HCT116 (cell line): ENCODE data around the gene SPSB4. TPM values are rescaled to one million over a fixed set of nuclear protein-coding genes. Genes with fewer than 3 reads are reported as not detected.

Experiments used
- ATAC-seq: fragments of 200-7000 bp; cut with Tn5 transposase; 2 replicates; pipeline ENCODE4 v1.9.1; 2020; ENCODE audit warnings: mild to moderate bottlenecking, moderate library complexity
- BruUV-seq: library from RNA; stranded (reverse); fragments of 400-500 nt; replicated peaks from 2 replicates; lab custom pipeline; 2021; lab: Mats Ljungman, UMichigan
- CTCF ChIA-PET: fragments of 300-600 bp; sonication (Branson Sonifier 250); formaldehyde crosslinking; loops from one replicate; lab custom pipeline; 2021; ENCODE audit warnings: antibody characterized with exemption; lab: Charles Lee
- POLR2A ChIA-PET: fragments of 300-600, 350-600 bp; sonication (Branson Sonifier 250); formaldehyde crosslinking; loops from one replicate; lab custom pipeline; 2021; ENCODE audit warnings: antibody characterized with exemption; lab: Charles Lee
- RAD21 ChIA-PET, 2 experiments: fragments of 300-600 bp; sonication (Branson Sonifier 250); formaldehyde crosslinking; loops; one replicate each; lab custom pipeline; 2023; ENCODE audit warnings: low total read pairs in 2 of 2; ENCODE audit not compliant: uncharacterized antibody in 2 of 2, unreplicated experiment in 2 of 2, low non-redundant PET in 1 of 2; lab: Charles Lee
- DNase-seq: peaks from one replicate; pipeline ENCODE4 v3.0.0-alpha.2; 2010; ENCODE audit warnings: low read depth, low spot score
- H2AFZ ChIP-seq: fragments of 200-600 bp; shearing (Covaris generic), sonication (generic); 2 replicates; pipeline ENCODE4 v1.6.1; 2017; ENCODE audit warnings: low read depth, mixed run types, mixed read lengths, antibody characterized with exemption, low read length; ENCODE audit not compliant: poor library complexity, severe bottlenecking
- H3K27ac ChIP-seq: 2 replicates; pipeline ENCODE4 v1.5.1; 2012; ENCODE audit warnings: low read depth, low read length
- H3K27me3 ChIP-seq: fragments of 200-600 bp; sonication (generic); 2 replicates; pipeline ENCODE4 v1.6.1; 2016; ENCODE audit warnings: mixed run types, low read length, mixed read lengths; ENCODE audit not compliant: insufficient read depth
- H3K36me3 ChIP-seq, 2 experiments: fragments of 200-500 bp in 1 of 2; fragments of 200-600 bp in 1 of 2; sonication (Bioruptor generic) in 1 of 2; sonication (generic) in 1 of 2; 2 replicates each; pipeline versions ENCODE4 v1.5.1 to v1.6.1; 2014 to 2016; ENCODE audit warnings: low read length in 2 of 2, inconsistent platforms in 1 of 2, mixed read lengths in 1 of 2, mixed run types in 1 of 2; ENCODE audit not compliant: insufficient read depth in 2 of 2, control insufficient read depth in 1 of 2
- H3K4me1 ChIP-seq, 2 experiments: fragments of 200-600 bp in 1 of 2; sonication (generic) in 1 of 2; 2 replicates each; pipeline versions ENCODE4 v1.5.1 to v1.6.1; 2012 to 2017; ENCODE audit warnings: low read length in 2 of 2, inconsistent platforms in 1 of 2, mild to moderate bottlenecking in 1 of 2, mixed read lengths in 1 of 2, mixed run types in 1 of 2, moderate library complexity in 1 of 2; ENCODE audit not compliant: insufficient read depth in 2 of 2, control insufficient read depth in 1 of 2
- H3K4me2 ChIP-seq: fragments of 200-600 bp; sonication (generic); 2 replicates; pipeline ENCODE4 v1.6.1; 2017; ENCODE audit warnings: mixed run types, low read length, mixed read lengths
- H3K4me3 ChIP-seq, 2 experiments: fragments of 200-600 bp in 1 of 2; sonication (generic) in 1 of 2; replicated peaks in 1 of 2; 2 replicates each; pipeline ENCODE4 v1.5.1; 2011 to 2016; ENCODE audit warnings: low read length in 2 of 2, control low read depth in 1 of 2, low read depth in 1 of 2, mild to moderate bottlenecking in 1 of 2, mixed read lengths in 1 of 2, mixed run types in 1 of 2
- H3K79me2 ChIP-seq: fragments of 200-600 bp; sonication (generic); 2 replicates; pipeline ENCODE4 v1.6.1; 2017; ENCODE audit warnings: mild to moderate bottlenecking, mixed run types, low read length, moderate library complexity, mixed read lengths; ENCODE audit not compliant: insufficient read depth
- H3K9ac ChIP-seq: fragments of 200-600 bp; sonication (generic); 2 replicates; pipeline ENCODE4 v1.6.1; 2016; ENCODE audit warnings: low read length, mixed read lengths
- H3K9me2 ChIP-seq: fragments of 200-600 bp; sonication (generic), shearing (Covaris generic); 2 replicates; pipeline ENCODE4 v1.6.1; 2017; ENCODE audit warnings: mixed run types, mild to moderate bottlenecking, moderate library complexity; ENCODE audit not compliant: insufficient read depth
- H3K9me3 ChIP-seq, 2 experiments: fragments of 200-500 bp in 1 of 2; fragments of 200-600 bp in 1 of 2; sonication (Bioruptor generic) in 1 of 2; sonication (generic) in 1 of 2; 2 replicates each; pipeline ENCODE4 v1.6.1; 2014 to 2017; ENCODE audit warnings: low read length in 2 of 2, mixed read lengths in 2 of 2, inconsistent platforms in 1 of 2, low read depth in 1 of 2, mild to moderate bottlenecking in 1 of 2, mixed run types in 1 of 2, moderate library complexity in 1 of 2; ENCODE audit not compliant: control insufficient read depth in 1 of 2, insufficient read depth in 1 of 2
- H4K20me1 ChIP-seq: fragments of 200-600 bp; sonication (generic), shearing (Covaris generic); 2 replicates; pipeline ENCODE4 v1.6.1; 2017; ENCODE audit warnings: mixed run types, mild to moderate bottlenecking, moderate library complexity; ENCODE audit not compliant: insufficient read depth
- ATF3 ChIP-seq: IDR thresholded peaks from 2 replicates; pipeline ENCODE4 v1.6.1; 2012
- CBX3 ChIP-seq: IDR thresholded peaks from 2 replicates; pipeline ENCODE4 v1.6.1; 2012; ENCODE audit warnings: low read depth
- EGR1 ChIP-seq: IDR thresholded peaks from 2 replicates; pipeline ENCODE4 v1.6.1; 2012; ENCODE audit warnings: low read depth
- ELF1 ChIP-seq: IDR thresholded peaks from 2 replicates; pipeline ENCODE4 v1.6.1; 2012; ENCODE audit warnings: low read depth, borderline replicate concordance
- EZH2 ChIP-seq: fragments of 200-600 bp; sonication (generic); IDR thresholded peaks from 2 replicates; pipeline ENCODE4 v1.6.1; 2017; ENCODE audit warnings: antibody characterized with exemption, mixed run types
- EZH2phosphoT487 ChIP-seq: fragments of 200-600 bp; IDR thresholded peaks from 2 replicates; pipeline ENCODE4 v1.6.1; 2018; ENCODE audit warnings: antibody characterized with exemption, borderline replicate concordance
- FOSL1 ChIP-seq: IDR thresholded peaks from 2 replicates; pipeline ENCODE4 v1.6.1; 2012; ENCODE audit warnings: low read depth
- JUND ChIP-seq: IDR thresholded peaks from 2 replicates; pipeline ENCODE4 v1.6.1; 2012
- POLR2A ChIP-seq: IDR thresholded peaks from 2 replicates; pipeline ENCODE4 v1.7.0; 2011; ENCODE audit warnings: borderline replicate concordance; ENCODE audit not compliant: insufficient read depth, insufficient read length; ENCODE audit errors: extremely low read depth
- POLR2AphosphoS5 ChIP-seq: IDR thresholded peaks from 2 replicates; pipeline ENCODE4 v1.6.1; 2011; ENCODE audit warnings: mild to moderate bottlenecking, low read depth, low read length, moderate library complexity
- RAD21 ChIP-seq: IDR thresholded peaks from 2 replicates; pipeline ENCODE4 v1.6.1; 2012; ENCODE audit warnings: low read depth, mild to moderate bottlenecking
- SIN3A ChIP-seq: IDR thresholded peaks from 2 replicates; pipeline ENCODE4 v1.6.1; 2012; ENCODE audit warnings: low read depth
- SP1 ChIP-seq: IDR thresholded peaks from 2 replicates; pipeline ENCODE4 v1.6.1; 2012; ENCODE audit warnings: low read depth
- TCF7L2 ChIP-seq: IDR thresholded peaks from 2 replicates; pipeline ENCODE4 v1.7.0; 2011; ENCODE audit warnings: borderline replicate concordance, inconsistent platforms; ENCODE audit not compliant: insufficient read depth, insufficient read length; ENCODE audit errors: extremely low read depth
- YY1 ChIP-seq: IDR thresholded peaks from 2 replicates; pipeline ENCODE4 v1.6.1; 2011; ENCODE audit warnings: low read length, low read depth, moderate library complexity, mild to moderate bottlenecking; ENCODE audit not compliant: insufficient replicate concordance; ENCODE audit errors: extremely low read depth
- ZFX ChIP-seq: fragments of 450-650 bp; IDR thresholded peaks from 2 replicates; pipeline ENCODE4 v1.6.1; 2017
- intact Hi-C: fragments of 100-400 bp; cut with micrococcal nuclease; formaldehyde crosslinking; loops from 2 replicates; pipeline ENCODE4 v1.10.0; 2022
- total RNA-seq: library from RNA; stranded (reverse); gene quantifications from one replicate; pipeline ENCODE4 v1.2.1, GENCODE V29; 2021; ENCODE audit not compliant: unreplicated experiment
- TF ChIP-seq, protein P1 (sequence below): IDR thresholded peaks from 2 replicates; pipeline ENCODE4 v1.6.1; 2012
- TF ChIP-seq, protein P2 (sequence below): IDR thresholded peaks from 2 replicates; pipeline ENCODE4 v1.6.1; 2011; ENCODE audit warnings: mild to moderate bottlenecking, low read length, moderate library complexity; ENCODE audit not compliant: insufficient replicate concordance; ENCODE audit errors: extremely low read depth

Gene SPSB4
- total RNA-seq, 1 experiment from 2014 or later, result 0.57 TPM

- no peak overlapping the region for H3K4me2 ChIP-seq
- TF ChIP-seq CBX3 (no peak), YY1 (no peak), ATF3 (no peak), POLR2AphosphoS5 (no peak)
- intact Hi-C loops, result no loop called here
- DNase-seq (no peak), ATAC-seq (no peak)
- no peak overlapping the region for H3K4me3 ChIP-seq
- no peaks in the 10 kb centered on the region for H3K4me1 ChIP-seq
- POLR2A ChIA-PET, result no interaction called here
- RAD21 ChIA-PET, result no interaction called here
- CTCF ChIA-PET, result no interaction called here
- H2AFZ ChIP-seq, result no peak overlapping the region
- no peak overlapping the region for H3K9ac ChIP-seq
- H4K20me1 ChIP-seq, result no peaks in the 10 kb centered on the region
- H3K9me3 ChIP-seq, result no peaks in the 10 kb centered on the region
- H3K27me3 ChIP-seq, result no peaks in the 10 kb centered on the region; the same call in 1 of the 2 replicates
- H3K79me2 ChIP-seq, result no peaks in the 10 kb centered on the region
- no peak overlapping the region for H3K27ac ChIP-seq
- no peaks in the 10 kb centered on the region for H3K9me2 ChIP-seq
- no TSS peak for BruUV-seq
- H3K36me3 ChIP-seq, result no peaks in the 10 kb centered on the region
Observed at GRCh38 chr3:141080431-141080830, 29.3 kb downstream of the SPSB4 start.

DNA sequence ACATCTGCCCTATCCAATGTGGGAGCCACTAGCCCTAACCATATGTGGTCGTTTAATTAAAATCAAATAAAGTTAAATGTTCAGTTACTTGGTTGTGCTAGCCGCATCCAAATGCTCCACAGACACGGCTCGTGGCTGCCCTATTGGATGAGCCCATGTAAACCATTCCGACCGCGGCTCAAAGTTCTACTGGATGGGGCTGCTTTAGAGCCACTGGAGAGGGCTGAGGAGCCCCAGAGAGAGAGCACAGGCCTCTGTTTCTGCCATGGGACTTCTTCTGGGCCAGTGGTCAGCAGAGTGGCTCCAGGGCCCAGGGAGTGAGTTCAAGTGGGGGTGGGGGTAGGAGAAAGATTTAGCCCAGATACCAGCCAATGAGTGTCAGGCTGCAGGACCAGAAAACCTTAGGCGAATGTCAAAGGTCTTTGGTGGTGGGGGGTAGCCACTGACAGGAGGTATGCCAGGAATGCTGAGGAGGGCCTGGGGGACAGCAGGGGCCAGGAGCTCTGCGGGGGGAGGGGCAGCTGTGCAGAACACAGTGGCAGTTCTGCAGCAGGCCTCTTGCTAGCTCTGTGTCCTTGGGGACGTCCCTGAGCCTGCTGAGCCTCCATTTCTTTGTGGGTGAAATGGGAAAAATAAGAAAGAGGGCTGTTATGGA is 30.1 kb downstream of the SPSB4 start:
- POLR2A ChIA-PET, result no interaction called here
- H3K9me3 ChIP-seq, result no peaks in the 10 kb centered on the region
- H3K4me1 ChIP-seq, result no peaks in the 10 kb centered on the region
- H3K36me3 ChIP-seq, result no peaks in the 10 kb centered on the region
- no peaks in the 10 kb centered on the region for H4K20me1 ChIP-seq
- intact Hi-C loops, result no loop called here
- no peaks in the 10 kb centered on the region for H3K79me2 ChIP-seq
- DNase-seq, result no peak
- no peaks in the 10 kb centered on the region; the same call in 1 of the 2 replicates for H3K27me3 ChIP-seq
- H2AFZ ChIP-seq, result no peak overlapping the region
- no peak overlapping the region for H3K27ac ChIP-seq
- CTCF ChIA-PET, result no interaction called here
- no peak overlapping the region for H3K4me3 ChIP-seq
- no peak overlapping the region for H3K4me2 ChIP-seq
- no peak overlapping the region for H3K9ac ChIP-seq
- no peaks in the 10 kb centered on the region for H3K9me2 ChIP-seq
- BruUV-seq, result no TSS peak
- no peak for ATAC-seq
- RAD21 ChIA-PET, result no interaction called here
- TF ChIP-seq ELF1, result no peak
- TF ChIP-seq, protein P1, sequence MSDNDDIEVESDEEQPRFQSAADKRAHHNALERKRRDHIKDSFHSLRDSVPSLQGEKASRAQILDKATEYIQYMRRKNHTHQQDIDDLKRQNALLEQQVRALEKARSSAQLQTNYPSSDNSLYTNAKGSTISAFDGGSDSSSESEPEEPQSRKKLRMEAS, result no peak
- no peak for TF ChIP-seq SP1
- TF ChIP-seq SIN3A, result no peak
- TF ChIP-seq EGR1, result no peak
- no peak for TF ChIP-seq ZFX
- TF ChIP-seq TCF7L2, result no peak
- no peak for TF ChIP-seq POLR2A
- no peak for TF ChIP-seq FOSL1
- no peak for TF ChIP-seq EZH2phosphoT487
- TF ChIP-seq ATF3, result no peak
- TF ChIP-seq, protein P2, sequence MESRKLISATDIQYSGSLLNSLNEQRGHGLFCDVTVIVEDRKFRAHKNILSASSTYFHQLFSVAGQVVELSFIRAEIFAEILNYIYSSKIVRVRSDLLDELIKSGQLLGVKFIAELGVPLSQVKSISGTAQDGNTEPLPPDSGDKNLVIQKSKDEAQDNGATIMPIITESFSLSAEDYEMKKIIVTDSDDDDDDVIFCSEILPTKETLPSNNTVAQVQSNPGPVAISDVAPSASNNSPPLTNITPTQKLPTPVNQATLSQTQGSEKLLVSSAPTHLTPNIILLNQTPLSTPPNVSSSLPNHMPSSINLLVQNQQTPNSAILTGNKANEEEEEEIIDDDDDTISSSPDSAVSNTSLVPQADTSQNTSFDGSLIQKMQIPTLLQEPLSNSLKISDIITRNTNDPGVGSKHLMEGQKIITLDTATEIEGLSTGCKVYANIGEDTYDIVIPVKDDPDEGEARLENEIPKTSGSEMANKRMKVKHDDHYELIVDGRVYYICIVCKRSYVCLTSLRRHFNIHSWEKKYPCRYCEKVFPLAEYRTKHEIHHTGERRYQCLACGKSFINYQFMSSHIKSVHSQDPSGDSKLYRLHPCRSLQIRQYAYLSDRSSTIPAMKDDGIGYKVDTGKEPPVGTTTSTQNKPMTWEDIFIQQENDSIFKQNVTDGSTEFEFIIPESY, result no peak
- no peak for TF ChIP-seq RAD21
- no peak for TF ChIP-seq JUND
- no peak for TF ChIP-seq EZH2
